Activated gamma-delta T cell (primary cell): ENCODE results near the gene GOLGA6L22.
"Not testable (repeated sequence)": the region's sequence is repeated elsewhere in the genome, so short reads cannot be mapped to it uniquely, and the experiment has no call there.

Experiments used
- DNase-seq: peaks from one replicate; lab custom pipeline; 2025; lab: John Stamatoyannopoulos, UW
- total RNA-seq, 2 donors: gene quantifications; one replicate each; lab custom pipeline; 2026; lab: John Stamatoyannopoulos, UW

Gene GOLGA6L22, protein sequence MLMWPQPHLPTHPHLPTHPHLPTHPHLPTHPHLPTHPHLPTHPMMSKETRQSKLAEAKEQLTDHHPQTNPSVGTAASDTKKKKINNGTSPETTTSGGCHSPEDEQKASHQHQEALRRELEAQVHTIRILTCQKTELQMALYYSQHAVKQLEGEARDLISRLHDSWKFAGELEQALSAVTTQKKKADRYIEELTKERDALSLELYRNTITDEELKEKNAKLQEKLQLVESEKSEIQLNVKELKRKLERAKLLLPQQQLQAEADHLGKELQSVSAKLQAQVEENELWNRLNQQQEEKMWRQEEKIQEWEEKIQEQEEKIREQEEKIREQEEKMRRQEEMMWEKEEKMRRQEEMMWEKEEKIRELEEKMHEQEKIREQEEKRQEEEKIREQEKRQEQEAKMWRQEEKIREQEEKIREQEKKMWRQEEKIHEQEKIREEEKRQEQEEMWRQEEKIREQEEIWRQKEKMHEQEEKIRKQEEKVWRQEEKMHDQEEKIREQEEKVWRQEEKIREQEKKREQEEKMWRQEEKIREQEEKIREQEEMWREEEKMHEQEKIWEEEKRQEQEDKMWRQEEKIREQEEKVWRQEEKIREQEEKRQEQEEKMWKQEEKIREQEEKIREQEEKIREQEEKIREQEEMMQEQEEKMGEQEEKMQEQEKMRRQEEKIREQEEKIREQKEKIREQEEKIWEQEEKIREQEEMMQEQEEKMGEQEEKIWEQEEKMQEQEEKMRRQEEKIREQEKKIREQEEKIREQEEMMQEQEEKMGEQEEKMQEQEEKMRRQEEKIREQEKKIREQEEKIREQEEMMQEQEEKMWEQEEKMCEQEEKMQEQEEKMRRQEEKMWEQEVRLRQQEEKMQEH
- total RNA-seq: 0 reads per million in 2 donors

DNA sequence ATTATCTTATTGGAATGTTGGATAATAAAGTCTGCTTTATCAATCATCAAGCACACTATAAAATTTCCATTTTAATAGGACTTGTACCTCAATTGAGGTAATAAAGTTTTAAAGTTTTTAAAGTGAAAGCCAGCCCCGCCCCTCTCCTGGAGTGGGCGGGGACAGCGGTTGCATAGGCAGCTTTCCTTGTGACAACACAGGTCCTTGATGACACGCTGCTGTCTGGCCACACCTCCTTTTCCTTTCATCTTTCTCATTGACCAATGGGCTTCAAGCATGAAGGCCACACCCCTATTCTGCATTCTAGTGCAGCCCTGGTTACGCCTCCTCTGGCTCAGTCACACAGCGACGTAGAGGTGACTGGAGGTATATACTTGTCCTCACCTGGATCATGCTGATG lies at the start of gene GOLGA6L22:
Gene GOLGA6L22 (plus strand): TSS at position 301 of the 400 bp plus-strand sequence. CDS start 91 bp downstream, at position 392.
- DNase-seq: not testable (repeated sequence)

DNA sequence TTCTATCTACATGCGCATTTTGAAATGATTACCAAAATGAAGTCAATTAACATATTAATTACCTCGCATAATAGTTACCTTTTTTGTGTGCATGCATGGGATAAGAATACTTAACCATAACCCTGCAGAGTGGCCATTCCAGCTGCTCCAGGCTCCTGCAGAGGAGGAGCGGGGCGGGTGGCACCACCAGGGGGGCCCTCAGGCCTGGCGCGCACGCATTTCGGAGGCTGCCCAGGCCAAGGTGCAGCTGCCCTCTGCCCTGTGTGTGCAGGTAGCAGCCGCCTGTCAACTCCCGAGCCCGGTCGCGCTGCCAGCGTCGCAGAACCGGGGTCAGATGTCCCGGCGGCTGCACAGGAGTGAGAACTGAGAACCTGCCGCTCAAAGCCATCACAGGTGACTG lies 41.4 kb upstream of the GOLGA6L22 start:
- DNase-seq: not testable (repeated sequence)

DNA sequence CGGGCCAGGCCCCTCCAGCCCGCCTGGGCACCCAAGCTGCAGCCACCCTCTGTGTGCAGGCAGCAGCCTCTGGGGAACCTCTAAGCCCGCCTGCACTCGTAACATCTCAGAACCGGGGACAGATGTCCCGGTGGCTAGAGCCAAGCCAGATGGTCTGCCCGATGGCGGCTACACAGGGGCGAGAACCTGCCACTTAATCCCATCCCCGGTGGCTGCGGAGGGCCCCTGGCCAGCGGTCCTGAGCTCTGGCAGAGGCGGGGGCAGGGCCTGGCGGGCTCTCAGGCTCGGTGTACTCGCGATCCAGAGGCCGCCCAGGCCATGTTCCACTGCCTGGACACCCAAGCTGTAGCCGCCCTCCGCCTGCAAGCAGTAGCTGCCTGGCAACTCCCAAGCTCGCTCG lies 40.9 kb upstream of the GOLGA6L22 start:
- DNase-seq: not testable (repeated sequence)

DNA sequence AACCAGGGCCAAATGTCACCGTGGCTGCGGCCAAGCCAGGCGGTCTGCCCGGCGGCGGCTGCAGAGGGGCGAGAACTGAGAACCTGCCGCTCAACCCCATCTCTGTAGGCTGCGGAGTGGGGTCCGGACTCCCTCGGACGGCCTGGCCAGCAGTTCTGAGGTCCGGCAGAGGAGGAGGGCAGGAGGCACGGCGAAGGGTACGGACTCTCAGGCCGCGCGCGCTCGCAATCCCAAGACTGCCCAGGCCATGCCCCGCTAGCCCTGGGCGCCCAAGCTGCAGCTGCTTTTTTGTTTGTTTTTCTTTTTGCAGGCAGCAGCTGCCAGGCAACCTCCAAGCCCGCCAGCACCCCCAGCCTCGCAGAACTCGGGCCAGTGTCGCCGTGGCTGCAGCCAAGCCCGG lies 40.5 kb upstream of the GOLGA6L22 start:
- DNase-seq: not testable (repeated sequence)

DNA sequence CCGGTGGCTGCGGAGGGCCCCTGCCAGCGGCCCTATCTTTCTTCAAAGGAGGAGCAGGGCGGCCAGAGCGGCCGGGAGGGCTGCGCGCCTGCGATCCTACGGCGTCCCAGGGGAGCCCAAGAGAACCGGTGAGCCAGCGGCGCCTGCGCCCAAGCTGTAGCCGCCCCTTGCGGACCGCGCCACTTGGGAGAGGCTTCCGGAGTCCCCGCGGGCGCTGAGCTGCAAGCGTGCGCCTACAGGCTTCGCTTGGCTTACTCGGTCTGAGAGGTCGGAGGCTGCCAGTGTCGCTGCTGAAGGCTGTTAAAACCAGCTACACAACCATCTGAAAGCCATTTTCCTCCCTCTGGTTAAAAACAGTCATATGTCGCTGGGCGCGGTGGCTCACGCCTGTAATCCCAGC lies 40.0 kb upstream of the GOLGA6L22 start:
- not testable (repeated sequence) for DNase-seq

DNA sequence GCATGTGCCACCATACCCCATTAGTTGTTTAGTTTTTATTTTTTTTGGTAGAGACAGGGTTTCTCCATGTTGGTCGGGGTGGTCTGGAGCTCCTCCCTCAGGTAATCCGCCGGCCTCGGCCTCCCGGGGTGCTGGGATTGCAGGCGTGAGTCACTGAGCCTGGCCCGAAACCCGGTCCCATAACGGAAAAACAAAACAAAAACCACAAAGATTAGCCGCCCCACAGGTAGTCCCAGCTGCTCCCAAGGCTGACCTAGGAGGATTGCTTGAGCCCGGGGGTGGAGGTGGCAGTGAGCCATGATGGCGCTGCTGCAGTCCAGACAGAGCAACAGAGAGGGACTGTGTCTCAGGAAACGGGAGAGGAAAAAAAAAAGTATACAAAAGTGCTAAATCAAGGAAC lies 38.4 kb upstream of the GOLGA6L22 start:
- DNase-seq: not testable (repeated sequence)

DNA sequence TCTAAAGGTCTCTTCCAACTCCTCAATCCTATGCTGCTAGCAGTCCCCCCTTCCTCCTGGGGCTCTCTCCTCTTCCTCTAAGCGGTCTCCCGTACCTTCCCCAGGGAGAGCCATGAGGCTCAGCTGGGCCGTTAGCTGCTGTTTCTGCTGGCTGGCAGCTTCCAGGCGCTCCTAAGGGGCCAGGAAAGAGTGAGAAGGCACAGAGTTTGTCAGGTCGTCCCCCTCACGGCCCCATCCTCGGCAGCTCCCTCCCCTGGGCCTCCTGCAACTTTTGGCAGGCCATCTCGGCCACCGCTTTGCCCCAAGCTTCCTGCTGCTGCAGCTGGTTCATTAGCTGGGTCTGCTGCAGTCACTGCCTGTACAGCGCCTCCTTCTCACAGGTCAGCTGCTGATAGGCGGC lies 29.3 kb upstream of the GOLGA6L22 start:
- not testable (repeated sequence) for DNase-seq

DNA sequence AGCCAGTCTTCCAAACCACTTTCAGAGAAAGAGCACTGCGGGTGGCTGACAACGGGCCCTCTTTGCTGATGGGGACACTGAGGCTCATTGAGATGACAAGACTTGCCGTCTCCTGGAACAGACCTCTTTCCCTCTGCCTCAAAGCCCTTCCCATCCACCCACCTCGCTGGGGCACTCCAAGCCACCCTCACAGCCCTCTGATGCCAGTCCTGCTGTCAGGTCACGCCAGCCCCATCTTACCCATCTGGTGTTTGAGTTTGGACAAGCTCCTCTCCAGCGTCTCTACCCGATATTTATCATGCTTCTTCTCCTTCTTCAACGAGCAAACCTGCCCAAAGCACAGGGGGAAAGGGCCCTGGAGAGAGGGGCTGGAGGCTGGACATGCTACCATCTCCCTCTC lies 27.0 kb upstream of the GOLGA6L22 start:
- not testable (repeated sequence) for DNase-seq

DNA sequence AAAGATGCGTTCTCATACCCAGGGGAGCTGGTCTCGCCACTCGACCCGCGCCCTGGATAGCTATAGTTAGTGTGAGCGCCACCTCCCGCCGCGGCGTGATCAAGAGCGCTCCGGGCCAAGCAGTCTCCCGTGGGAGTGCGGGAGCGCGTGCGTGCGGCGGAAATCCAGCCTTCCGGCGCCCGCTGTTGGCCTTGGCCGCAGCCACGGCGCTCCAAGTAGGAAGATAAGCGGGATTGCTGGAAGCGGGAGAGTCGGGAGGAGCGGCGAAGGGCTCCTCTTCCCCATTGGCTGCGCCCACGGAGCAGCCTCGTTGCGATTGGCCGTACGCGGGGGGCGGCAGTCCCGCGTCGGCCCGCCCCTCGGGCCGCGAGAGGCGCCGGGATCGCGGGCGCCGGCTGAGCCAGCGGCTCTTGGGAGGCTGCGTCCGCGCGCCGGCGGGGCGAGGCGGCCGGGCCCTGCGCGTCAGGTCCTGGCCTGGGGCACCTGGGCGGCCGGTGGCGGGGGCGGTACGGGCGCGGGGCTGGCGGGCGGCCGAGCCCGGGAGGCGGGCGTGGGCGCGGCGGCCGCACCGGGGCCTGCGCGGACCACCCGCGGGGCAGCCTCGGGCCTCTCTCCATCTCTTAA lies 35.9 kb downstream of the GOLGA6L22 start:
- DNase-seq: not testable (repeated sequence)

DNA sequence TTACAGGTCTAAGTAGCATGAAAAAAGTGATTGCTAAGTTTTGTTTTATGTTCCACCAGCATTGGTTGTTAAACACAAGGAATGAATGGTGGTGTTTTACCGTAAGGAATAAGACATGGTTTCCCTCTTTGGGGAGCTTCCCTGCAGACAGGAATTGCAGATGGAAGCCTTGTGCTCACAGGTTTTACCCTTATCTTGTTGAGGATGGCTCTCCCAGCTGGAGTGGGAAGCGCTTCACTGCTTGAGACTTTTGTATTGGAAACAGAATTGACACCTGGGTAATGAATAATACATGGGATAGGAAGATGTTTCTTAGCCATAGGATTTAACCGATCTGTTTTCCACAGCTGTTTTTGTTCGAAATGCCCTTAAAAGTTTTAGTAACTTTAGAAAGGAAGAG lies 38.5 kb downstream of the GOLGA6L22 start:
- DNase-seq: not testable (repeated sequence)

DNA sequence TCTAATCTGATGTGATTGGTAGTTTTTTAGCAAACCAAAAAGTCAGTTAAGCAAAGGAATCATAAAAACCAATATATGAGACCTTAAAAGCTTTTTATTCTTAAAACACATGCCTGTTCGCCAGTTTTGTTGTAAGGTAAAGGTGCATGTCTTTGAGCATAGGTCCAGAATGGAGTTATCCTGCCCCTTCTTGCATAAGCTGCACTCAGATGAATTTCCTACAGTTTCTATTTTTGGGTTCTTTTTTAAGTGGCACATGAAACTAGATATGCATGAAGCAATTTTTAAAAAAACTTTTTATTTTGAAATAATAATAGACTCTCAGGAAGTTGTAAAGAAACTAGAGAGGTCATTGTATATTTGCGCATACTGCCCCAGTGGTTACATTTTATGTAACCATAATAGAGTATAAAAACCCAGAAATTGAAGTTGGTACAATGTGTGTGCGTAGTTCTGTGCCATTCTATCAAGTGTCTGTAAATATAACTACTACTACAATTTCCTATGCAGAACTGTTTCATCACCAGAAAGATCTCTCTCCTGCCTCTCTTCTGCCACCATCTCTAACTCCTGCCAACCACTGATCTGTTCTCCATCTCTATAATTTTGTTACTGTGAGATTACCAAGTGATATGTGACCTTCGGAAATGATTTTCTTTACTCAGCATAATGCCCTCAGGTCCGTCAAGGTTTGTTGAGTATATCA lies 39.7 kb downstream of the GOLGA6L22 start:
- DNase-seq: not testable (repeated sequence)

DNA sequence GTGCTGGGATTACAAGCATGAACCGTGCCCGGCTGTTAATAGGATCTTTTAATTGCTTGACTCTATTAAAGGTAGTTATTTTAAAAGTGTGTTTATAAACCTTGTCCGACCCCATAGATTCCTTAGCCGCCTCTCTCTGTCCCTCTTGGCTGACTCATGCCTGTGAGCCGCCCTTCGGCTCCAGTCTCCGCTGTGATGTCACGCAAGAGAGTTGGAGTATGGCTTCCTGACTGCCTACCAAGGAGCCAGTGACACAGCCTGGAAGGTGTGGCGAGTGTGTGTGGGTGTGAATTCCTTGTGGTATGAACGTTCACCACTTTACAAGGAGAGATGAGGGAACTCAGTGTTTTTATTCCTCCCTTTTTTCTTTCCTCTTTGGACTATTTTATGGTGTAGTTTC lies 43.6 kb downstream of the GOLGA6L22 start:
- not testable (repeated sequence) for DNase-seq

DNA sequence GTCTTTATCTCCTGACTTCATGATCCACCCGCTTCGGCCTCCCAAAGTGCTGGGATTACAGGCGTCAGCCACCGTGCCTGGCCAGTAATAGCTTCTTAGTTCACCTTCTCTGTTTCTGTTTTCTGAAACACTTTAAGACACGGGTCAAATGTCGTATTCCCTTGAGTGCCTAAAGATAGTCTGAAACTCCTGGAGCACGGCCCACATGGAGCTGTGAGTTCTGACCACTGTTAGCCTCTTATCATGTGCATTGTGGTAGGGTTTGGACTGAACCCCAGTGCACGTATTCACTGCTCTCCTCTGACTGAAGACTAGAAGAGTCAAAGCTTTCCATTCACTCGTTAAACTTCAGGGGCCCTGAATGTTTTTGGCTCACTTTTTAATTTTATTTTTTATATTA lies 48.3 kb downstream of the GOLGA6L22 start:
- not testable (repeated sequence) for DNase-seq

DNA sequence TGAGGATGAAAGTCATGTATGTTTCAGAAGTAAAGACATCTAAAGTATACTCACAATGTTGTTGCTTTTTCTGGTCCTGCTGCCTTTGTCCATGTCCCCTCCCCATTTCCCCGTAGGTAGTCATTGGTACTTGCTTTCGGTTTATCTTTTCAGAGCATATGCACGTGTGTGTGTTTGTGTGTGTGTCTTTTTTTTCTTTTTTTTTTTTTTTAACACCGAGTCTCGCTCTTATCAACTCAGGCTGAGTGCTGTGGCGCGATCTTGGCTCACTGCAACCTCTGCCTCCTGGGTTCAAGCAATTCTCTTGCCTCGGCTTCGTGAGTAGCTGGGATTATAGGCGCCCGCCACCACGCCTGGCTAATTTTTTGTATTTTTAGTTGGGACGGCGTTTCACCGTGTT lies 57.4 kb downstream of the GOLGA6L22 start:
- DNase-seq: not testable (repeated sequence)
